ENCODE results near the gene FBXL13.

GRCh38 chr7:102843850-102844249 lies 230.7 kb downstream of the FBXL13 start:
- TF ChIP-seq CTCF (IDR thresholded peaks at IDR 0.05), result no peak
- no peak for TF ChIP-seq REST (IDR thresholded peaks at IDR 0.05; ENCODE audit: insufficient read depth in 1 of 2, low read depth in 2 of 2, low read length in 1 of 2)
